SK-N-SH treated with all-trans-retinoic acid at 6 μM for 48 hours (cell line): ENCODE data around the gene ABR.

Experiments used
- ESRRG ChIP-seq: fragments of 250-450 bp; sonication (Bioruptor Pico); IDR thresholded peaks from 2 replicates; pipeline ENCODE4 v1.6.1; 2021; ENCODE audit warnings: mild to moderate bottlenecking
- RARB ChIP-seq: fragments of 250-450 bp; sonication (Bioruptor Pico); IDR thresholded peaks from 2 replicates; pipeline ENCODE4 v1.8.0; 2021; ENCODE audit warnings: mild to moderate bottlenecking, moderate library complexity
- ZFP3 ChIP-seq: fragments of 250-450 bp; sonication (Bioruptor Pico); IDR thresholded peaks from 2 replicates; pipeline ENCODE4 v1.5.0; 2020; ENCODE audit warnings: mild to moderate bottlenecking, moderate library complexity
- ZFP30 ChIP-seq: fragments of 450-650 bp; formaldehyde crosslinking; IDR thresholded peaks from 2 replicates; pipeline ENCODE4 v1.5.0; 2022; ENCODE audit warnings: mild to moderate bottlenecking, moderate library complexity
- ZNF70 ChIP-seq: fragments of 450-650 bp; formaldehyde crosslinking; IDR thresholded peaks from 2 replicates; pipeline ENCODE4 v1.5.0; 2020; ENCODE audit warnings: mild to moderate bottlenecking, moderate library complexity
- ZNF8 ChIP-seq: fragments of 450-650 bp; formaldehyde crosslinking; IDR thresholded peaks from 2 replicates; pipeline ENCODE4 v1.5.0; 2020; ENCODE audit warnings: mild to moderate bottlenecking, moderate library complexity
- TF ChIP-seq, protein P1 (sequence below): fragments of 250-450 bp; sonication (Bioruptor Pico); IDR thresholded peaks from 2 replicates; pipeline ENCODE4 v1.8.0; 2020; ENCODE audit warnings: mild to moderate bottlenecking, moderate library complexity, borderline replicate concordance
- TF ChIP-seq, protein P2 (sequence below): fragments of 250-450 bp; sonication (Bioruptor Pico); IDR thresholded peaks from 2 replicates; pipeline ENCODE4 v1.5.0; 2020; ENCODE audit warnings: mild to moderate bottlenecking, moderate library complexity

- TF ChIP-seq ZFP3 (CRISPR knock-in tag) (no peak), ESRRG (no peak), ZNF8 (CRISPR knock-in tag) (no peak), ZFP30 (CRISPR knock-in tag) (no peak), RARB (no peak), ZNF70 (no peak)
- TF ChIP-seq, protein P1, sequence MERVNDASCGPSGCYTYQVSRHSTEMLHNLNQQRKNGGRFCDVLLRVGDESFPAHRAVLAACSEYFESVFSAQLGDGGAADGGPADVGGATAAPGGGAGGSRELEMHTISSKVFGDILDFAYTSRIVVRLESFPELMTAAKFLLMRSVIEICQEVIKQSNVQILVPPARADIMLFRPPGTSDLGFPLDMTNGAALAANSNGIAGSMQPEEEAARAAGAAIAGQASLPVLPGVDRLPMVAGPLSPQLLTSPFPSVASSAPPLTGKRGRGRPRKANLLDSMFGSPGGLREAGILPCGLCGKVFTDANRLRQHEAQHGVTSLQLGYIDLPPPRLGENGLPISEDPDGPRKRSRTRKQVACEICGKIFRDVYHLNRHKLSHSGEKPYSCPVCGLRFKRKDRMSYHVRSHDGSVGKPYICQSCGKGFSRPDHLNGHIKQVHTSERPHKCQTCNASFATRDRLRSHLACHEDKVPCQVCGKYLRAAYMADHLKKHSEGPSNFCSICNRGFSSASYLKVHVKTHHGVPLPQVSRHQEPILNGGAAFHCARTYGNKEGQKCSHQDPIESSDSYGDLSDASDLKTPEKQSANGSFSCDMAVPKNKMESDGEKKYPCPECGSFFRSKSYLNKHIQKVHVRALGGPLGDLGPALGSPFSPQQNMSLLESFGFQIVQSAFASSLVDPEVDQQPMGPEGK (CRISPR knock-in tag), result no peak
- TF ChIP-seq, protein P2, sequence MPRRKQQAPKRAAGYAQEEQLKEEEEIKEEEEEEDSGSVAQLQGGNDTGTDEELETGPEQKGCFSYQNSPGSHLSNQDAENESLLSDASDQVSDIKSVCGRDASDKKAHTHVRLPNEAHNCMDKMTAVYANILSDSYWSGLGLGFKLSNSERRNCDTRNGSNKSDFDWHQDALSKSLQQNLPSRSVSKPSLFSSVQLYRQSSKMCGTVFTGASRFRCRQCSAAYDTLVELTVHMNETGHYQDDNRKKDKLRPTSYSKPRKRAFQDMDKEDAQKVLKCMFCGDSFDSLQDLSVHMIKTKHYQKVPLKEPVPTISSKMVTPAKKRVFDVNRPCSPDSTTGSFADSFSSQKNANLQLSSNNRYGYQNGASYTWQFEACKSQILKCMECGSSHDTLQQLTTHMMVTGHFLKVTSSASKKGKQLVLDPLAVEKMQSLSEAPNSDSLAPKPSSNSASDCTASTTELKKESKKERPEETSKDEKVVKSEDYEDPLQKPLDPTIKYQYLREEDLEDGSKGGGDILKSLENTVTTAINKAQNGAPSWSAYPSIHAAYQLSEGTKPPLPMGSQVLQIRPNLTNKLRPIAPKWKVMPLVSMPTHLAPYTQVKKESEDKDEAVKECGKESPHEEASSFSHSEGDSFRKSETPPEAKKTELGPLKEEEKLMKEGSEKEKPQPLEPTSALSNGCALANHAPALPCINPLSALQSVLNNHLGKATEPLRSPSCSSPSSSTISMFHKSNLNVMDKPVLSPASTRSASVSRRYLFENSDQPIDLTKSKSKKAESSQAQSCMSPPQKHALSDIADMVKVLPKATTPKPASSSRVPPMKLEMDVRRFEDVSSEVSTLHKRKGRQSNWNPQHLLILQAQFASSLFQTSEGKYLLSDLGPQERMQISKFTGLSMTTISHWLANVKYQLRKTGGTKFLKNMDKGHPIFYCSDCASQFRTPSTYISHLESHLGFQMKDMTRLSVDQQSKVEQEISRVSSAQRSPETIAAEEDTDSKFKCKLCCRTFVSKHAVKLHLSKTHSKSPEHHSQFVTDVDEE (CRISPR knock-in tag), result no peak
Measured at GRCh38 chr17:1083451-1084187, 96.2 kb downstream of the ABR start.
